ENCODE results near the gene GJA9.
"Not testable (repeated sequence)": the region's sequence is repeated elsewhere in the genome, so short reads cannot be mapped to it uniquely, and the experiment has no call there.

GJA9 gene

DNA sequence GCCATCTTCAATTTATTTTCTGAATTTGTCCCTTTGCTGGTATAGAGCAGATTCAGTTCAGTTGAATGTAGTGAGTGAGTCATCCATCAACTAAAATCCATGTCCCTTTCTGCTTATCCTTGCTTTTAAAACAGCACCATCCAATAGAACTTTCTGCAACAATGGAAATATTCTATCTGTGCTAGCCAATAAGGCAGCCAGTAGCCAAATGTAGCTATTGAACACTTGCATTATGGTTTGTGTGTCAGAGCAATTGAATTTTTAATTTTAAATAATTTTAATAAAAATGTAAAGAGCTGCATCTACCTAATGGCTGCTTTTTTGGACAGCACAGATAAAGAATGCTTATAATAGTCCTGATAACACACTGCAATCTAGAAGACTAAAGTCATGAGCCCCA lies at the start of gene GJA9:
TSS of gene GJA9 (minus strand) at position 101 of the 400 bp plus-strand sequence. CDS start 5,489 bp downstream, outside the sequence.
- DNase-seq (ENCODE audit: low read depth, low spot score) = no peak

DNA sequence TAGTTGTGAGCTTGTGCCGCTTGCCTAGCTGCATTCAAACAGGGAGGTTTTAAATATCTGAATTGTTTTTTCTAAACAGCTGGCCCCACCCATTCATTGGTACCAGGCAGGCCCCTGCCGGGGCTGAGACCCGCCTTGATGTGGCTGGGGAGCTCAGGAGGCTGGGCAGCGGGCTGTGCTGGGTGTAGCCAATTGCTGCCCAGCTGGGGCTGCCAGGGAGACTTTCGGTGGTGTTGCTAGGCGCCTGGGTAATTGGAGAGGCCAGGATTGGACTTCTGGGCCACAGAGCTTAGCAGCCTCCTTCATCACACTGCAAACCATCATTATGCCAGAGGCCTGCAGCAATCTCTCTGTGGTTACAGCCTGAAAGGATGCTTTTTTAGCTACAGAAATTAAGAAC lies 48.1 kb upstream of the GJA9 start:
- no peak for DNase-seq (ENCODE audit: low read depth, low spot score)

DNA sequence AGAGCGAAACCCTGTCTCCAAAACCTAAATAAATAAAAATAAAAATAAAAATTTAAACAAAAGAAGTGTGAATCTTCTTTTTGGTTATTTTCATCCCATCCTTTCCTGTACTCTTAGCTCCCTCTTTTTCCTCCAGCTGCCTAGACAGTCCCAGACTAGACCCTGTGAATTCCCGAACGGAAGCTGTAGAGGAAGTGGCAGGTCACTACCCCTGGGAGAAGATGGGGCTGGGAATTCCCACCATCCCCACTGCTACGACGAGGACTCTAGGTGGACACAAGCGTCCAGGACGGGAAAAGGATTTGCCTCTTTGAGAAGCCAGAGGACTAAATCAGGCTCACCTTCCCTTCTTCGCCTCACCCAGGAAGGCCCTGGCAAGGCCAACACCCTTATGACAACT lies 47.7 kb upstream of the GJA9 start:
- no peak for DNase-seq (ENCODE audit: low read depth, low spot score)

DNA sequence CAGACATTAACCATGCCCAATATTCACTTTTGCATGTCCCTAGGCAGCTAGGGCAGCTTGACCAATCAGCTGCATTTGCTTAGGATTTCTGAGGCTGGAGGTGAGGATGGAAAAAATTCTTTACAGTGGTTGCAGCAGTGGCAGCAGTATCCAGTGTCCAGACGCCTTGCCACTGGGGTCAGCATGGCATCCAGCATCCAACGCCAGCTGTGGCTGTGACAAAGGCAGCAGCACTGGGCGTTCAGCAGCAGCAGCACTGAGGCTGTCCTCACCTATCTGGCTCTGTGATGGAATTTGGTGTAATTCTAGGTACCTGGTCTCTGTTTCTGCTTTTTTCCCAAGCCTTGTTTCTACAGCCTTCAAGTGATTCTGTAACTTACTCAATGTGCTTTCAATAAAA lies 44.7 kb upstream of the GJA9 start:
- no peak for DNase-seq (ENCODE audit: low read depth, low spot score)

DNA sequence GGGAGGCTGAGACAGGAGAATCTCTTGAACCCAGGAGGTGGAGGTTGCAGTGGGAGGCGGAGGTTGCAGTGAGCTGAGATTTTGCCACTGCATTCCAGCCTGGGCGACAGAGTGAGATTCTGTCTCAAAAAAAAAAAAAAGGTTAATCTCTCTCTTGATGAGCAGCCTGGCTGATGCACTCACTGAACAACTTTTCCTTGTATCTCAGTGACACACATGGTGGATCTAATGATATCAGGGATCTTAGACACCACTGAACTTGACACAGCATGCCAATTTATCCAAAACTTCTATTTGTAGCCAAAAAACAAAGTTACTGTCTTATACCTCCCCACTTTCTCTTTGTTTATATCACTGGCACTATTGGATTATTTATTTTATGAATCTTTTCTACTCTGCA lies 44.0 kb upstream of the GJA9 start:
- no peak for DNase-seq (ENCODE audit: low read depth, low spot score)

DNA sequence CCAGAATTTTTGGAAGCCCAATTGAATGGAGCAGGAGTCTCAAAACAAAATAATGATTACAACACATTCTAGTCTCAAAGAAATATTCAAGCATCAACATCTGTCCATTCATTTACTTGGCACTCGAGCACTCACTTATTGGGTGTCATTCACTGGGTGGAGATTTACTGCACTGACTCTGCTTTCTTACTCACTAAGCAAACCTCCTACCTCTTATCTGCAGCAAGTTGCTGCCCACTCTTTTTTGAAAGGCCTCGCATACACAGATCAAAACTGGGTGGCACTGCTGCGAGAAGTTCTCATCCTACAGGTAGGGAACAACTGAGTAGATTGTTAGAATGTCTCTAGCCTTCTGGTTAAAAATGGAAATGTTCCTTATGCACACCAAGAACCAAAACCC lies 42.2 kb upstream of the GJA9 start:
- no peak for DNase-seq (ENCODE audit: low read depth, low spot score)

DNA sequence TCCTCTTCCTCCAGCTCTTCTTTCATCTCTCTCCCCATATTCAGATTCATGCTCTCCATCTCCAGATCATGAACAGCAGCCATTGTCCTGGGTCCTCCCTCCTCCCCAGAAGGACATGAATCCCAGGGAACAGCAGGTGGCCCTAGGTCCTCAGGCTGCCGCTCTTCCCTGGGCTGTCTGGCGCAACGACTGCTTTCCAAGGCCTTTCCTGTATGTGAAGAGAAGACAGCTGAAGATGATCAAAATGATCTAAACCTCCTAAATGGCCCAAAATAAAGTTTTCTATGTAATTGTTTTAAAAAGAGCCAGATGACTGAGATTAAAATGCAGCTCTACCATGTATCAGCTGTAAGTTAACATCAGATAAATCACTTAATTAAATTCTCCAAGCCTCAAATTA lies 37.7 kb upstream of the GJA9 start:
- DNase-seq (ENCODE audit: low read depth, low spot score) = no peak

DNA sequence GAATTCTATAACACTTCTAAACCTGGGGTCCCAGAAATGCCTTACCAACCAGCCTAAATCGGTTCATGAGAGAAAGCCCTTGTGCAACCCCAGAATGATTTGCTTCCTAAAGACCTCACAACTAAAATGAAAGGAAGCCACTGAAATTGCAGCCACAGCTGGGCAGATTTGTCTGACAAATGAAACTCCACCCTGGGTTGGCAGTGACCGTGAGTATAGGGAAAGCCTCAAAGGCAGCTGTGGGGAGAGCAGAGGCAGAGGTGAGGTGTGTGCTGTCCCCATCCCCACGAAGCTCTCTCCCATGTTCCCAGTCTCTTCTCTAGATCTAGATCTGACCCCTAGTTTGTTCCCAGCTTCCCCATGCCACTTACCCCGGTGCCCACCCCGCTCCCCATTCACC lies 37.2 kb upstream of the GJA9 start:
- no peak for DNase-seq (ENCODE audit: low read depth, low spot score)

DNA sequence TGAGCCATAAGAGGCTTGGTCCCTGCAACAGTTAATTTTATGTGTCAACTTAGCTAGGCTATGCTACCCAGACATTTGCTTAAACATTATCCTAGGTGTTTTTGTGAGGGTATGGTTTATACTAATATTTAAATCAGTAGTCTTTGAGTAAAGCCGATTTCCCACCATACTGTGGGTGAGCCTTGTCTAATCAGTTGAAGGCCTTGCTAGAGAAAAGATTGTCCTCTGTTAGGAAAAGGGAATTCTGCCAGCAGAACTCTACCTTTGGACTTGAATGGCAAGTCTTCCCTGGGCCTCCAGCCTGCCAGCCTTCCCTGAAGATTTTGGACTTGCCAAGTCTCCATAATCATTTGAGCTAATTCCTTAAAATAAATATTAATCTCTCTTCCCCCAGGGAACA lies 36.4 kb upstream of the GJA9 start:
- DNase-seq (ENCODE audit: low read depth, low spot score) = no peak

DNA sequence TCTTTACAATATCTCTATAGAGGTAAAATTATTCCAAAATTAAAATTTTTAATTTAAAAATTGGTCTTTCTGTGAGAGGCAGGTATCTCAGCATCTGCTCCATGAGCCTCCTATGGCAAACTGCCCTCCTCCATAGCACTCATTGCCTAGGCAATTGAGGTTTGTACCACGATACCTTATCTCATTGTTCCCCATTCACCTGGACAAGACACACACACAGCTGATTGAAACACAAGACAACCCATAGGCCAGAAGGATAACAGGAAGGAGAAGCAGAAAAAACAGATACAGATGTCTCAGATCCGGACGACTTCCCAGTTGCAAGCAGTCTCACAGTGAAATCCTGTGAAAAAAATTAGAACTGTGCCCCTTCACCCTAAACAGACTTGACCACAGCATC lies 36.0 kb upstream of the GJA9 start:
- no peak for DNase-seq (ENCODE audit: low read depth, low spot score)

DNA sequence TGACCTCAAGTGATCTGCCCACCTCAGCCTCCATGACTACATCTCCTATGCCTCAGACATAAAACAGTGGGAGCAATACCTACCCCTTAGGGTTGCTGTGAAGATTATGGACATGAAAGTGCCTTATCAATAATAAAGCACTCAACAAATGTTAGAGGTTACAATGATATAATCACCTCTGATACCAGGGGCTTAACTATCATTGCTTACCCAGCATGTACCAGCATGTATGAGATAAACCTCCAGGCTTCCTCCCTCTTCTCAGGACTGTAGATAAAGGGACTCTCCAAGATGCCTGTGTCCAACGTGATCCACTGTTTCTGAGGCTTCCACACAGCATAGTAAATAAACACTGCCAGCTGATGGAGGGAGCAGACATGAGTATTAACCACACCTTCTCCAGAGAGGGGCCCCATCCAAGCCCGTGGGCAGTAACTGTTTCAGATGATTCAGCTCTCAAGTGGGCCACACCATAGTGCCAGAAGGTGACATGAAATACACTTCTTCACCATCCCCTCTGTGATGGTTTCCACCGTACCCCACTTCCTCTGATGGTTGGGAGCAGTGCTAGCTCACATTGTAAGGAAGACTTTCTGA lies 34.1 kb upstream of the GJA9 start:
- DNase-seq (ENCODE audit: low read depth, low spot score) = no peak

DNA sequence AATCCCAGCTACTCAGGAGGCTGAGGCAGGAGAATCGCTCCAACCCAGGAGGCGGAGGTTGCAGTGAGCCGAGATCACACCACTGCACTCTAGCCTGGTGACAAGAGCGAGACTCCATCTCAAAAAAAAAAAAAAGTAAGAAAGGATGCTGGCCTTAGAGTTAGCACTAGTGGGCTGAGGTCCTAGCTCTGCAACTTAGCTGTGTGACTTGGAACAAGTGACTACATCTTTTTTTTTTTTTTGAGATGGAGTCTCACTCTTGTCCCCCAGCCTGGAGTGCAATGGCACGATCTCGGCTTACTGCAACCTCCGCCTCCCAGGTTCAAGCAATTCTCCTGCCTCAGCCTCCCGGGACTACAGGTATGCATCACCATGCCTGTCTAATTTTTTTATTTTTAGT lies 33.5 kb upstream of the GJA9 start:
- DNase-seq (ENCODE audit: low read depth, low spot score) = not testable (repeated sequence)

DNA sequence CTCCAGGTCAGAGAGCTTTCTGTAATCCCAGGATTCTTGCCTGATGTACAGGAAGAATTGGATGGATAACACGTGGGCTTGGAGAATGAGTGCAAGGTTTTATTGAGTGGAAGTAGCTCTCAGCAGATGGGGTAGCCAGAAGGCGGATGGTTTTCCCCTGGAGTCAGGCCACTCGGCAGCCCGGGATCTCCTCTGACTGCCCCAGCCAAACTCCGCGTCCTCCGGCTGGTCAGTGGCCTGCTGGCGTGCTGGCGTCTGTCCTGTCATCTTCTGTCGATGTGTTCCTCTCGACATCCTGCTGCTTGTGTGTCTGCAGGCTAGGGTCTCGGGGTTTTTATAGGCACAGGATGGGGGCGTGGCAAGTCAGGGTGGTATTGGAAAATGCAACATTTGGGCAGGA lies 27.4 kb upstream of the GJA9 start:
- no peak for DNase-seq (ENCODE audit: low read depth, low spot score)

DNA sequence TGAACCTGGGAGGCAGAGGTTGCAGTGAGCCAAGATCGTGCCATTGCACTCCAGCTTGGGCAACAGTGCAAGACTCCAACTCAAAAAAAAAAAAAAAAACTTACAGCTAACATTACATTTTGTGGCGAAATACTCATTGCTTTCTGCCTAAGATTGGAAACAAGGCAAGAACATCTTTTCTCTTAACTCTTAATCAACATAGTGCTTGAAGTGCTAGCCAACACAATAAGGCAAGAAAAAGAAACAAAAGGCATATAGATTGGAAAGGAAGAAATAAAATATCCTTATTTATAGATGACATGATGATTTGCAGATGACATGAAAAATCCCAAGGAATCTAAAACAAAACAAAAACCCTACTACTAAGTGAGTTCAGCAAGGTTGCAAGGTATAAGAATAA lies 24.6 kb upstream of the GJA9 start:
- no peak for DNase-seq (ENCODE audit: low read depth, low spot score)

DNA sequence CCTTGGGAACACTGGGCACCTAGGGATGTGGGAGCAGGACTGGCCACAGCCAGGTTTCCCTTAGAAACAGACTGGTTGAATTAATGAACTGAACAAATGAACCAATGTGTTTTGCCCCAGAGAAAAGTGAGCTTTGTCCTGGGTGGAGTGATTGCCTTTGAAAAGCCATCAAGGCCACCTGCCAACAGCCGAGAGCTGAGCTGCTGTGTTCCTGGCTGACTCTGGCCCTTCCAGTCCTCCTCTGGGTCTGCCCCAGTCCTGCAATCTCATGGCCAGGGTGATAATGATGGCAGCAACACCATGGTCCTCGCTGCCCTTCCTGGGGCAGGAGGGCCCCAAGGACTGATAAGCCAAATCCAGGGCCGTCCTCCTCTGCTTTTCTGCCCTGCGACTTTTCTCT lies 18.2 kb upstream of the GJA9 start:
- no peak for DNase-seq (ENCODE audit: low read depth, low spot score)

DNA sequence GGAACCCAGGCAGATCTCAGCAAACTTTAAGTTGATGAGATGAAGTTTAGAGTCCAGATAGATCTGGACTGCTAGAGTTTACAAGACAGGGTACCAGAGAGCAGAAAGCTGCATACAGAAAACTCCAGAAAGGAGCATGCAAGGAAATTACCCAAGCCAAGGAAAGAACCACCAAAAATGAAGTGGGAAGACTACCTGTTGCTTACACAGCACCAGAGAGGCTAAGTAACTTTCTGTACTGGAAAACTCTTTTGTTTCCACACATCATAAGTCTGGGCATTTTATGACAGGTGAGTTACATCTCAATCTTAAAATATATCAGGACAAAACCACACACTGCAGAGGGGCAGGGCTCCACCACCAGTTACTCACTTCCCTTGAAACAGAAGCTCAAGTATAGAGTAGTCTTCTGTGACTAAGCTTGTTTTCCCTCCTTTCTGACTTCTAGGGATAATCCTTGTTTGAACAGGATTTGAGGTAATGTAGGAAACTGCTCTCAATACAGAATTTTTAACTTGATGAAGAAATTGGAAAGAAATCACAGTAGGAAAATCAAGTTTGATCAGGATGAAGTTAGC lies 17.4 kb upstream of the GJA9 start:
- DNase-seq (ENCODE audit: low read depth, low spot score) = no peak

DNA sequence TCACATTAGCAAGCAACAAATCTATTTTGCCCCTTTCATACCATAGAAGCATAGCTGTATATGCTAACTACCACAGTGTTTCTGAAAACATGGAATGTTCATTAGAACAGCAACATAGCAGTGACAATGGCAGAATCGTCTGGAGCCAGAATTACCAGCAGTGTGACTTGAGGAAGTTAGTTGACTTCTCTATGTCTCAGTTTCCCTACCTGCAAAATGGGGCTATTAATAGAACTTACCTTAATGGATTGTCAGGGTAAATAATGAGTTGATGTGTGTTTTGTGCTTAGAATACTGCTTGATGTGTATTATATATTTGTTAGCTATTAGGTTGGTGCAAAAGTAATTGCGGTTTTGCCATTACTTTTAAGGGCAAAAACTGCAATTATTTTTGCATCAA lies 14.8 kb upstream of the GJA9 start:
- no peak for DNase-seq (ENCODE audit: low read depth, low spot score)

DNA sequence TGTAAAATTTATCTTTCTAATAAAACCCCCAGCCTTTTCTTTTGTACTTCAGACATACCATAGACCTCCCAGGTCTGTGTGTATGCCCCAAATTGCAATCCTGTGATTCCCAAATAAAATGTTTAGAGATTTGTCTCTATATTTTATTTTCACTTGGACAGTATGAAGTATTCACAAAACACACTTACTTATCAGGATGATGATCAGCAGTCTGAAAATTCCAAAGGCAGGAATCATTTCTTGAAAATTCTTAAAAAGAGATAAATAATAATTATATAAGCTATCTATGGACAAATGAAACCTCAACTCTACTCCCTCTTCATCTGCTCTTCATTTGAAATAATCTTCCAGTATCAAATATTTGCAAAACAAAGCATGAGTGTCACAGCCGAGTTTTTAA lies 11.6 kb upstream of the GJA9 start:
- DNase-seq (ENCODE audit: low read depth, low spot score) = no peak

DNA sequence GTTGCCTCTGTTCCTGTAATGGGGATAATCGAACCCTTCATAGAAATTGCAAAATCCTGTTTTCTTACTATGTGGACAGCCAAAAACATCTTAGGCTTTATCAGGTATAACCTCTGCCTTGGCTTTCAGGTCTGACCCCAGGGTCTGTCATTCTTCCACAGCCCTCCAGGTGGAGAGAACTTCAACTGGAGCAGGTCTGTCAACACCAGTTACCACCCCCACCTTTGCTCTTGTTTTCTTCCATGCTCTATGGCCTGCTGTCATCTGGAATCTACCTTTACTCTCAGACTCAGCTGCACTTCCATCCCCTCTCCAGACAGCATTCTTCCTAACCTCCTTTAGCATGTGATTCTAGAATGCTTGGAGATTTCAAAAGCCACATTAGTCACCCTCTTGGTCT lies 10.4 kb upstream of the GJA9 start:
- DNase-seq (ENCODE audit: low read depth, low spot score) = no peak

DNA sequence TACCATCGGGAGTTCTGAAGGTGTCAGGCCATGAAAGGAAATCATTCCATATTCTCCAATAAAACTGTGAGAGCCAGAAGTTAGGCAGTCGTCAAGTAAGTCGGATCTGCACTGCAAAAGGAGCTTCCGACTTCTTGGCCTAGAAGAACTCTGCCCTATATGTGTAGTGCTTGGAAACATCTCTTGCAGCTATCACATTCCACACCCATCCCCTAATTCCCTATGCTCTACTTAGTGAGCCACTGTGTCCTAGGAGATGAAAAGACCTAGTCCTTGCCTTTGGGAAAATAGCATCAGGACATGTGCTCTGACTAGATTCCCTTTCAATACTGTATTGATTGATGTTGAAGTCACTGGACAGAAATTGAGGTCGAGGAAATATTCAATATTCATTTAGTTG lies 8.2 kb upstream of the GJA9 start:
- no peak for DNase-seq (ENCODE audit: low read depth, low spot score)

DNA sequence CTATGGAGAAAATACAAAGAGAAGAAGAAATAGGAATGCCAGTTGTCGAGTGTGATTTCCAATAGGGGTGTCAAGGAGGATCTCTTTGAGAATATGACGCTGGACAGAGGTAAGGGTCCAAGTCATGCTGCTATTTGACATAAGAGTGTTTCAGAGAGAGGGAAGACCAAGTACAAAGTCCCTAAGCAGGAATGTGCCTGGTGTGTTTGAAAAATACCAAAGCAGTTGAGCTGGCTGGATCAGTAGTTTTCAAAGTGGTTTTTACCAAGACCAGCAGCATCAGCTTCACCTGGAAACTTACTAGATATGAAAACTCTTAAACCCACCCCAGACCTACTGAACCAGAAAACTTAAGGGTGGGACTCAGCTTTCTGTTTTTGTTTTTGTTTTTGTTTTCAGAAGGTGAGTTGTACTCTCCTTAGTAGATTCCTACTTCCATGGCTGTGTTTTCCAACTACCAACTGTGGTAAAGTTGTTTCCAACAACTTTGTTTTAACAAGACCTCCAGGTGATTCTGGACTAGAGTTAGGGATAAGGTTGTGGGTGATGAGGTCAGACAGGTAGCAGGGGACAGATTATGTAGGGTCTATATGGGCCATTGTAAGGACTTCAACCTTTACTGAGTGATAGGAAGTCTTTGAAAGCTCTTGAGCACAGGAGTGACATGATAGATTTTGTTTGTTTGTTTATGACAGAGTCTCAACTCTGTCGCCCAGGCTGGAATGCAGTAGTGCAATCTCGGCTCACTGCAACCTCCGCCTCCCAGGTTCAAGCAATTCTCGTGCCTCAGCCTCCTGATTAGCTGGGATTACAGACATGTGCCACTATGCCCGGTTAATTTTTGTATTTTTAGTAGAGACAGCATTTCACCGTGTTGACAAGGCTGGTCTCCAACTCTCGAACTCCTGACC lies 7.3 kb upstream of the GJA9 start:
- no peak for DNase-seq (ENCODE audit: low read depth, low spot score)

DNA sequence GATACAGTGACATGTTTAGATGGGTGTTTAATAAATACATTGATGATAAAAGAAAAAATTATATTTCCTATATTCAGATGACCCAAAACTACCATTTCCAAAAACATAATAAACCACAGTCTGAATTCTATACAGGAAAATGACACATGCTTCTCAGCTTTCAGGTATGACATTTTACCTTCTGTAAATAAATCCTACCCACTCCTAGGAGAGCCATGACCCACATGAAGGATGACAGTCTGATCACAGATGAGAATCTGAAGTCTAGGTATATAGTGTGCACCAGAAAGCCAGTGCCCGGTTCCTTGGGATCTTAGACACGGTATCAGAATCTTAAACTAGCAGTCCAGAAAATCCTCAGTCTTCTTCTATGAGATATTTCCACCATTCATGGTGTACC lies 3.7 kb upstream of the GJA9 start:
- DNase-seq (ENCODE audit: low read depth, low spot score) = no peak

DNA sequence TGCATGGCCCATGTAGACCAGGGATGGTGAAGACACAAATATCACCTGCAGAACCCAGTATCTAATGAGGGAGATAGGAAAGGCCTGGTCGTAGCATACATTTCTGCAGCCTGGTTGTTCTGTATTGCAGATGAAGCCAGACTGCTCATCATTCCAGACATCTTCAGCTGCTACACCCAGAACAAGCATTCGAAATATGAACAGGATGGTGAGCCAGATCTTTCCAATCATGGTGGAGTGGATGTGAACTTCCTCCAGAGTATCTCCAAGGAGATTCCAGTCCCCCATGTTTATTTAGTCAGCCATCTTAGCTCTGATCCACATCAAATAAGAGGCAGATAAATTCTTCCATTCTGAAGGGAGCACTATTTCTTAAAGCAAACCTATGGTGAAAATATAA lies 5.6 kb downstream of the GJA9 start:
- DNase-seq (ENCODE audit: low read depth, low spot score) = no peak
